ENCODE measurements around the gene IL17B. TPM values are rescaled to one million over a fixed set of nuclear protein-coding genes. Genes with fewer than 3 reads are reported as not detected.
"Not testable (repeated sequence)": the region's sequence is repeated elsewhere in the genome, so short reads cannot be mapped to it uniquely, and the experiment has no call there.

Gene IL17B
- total and polyA plus RNA-seq, 7 donors = 0.82 to 9.6 (median 4.8) TPM; not detected in 2

DNA sequence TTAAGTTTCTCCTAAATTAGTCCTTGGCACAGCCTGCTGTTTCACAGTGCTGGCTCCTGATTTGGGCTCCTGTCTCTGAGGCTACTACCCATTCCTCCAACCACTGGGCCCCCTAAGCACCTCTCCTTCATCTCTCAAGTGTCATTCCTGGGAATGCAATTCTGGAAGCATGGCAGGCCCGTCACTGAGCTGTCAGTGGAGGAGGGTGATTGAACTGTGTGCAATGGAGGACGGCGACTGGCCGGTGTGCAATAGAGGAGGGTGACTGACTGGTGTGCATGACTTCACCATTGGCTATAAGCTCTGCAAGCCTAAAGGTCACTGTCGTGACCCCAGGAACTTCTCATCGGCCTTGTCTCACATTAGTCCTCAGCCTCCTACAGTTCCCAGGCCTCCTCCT, 12.4 kb upstream of the IL17B start:
- no peaks in the 10 kb centered on the region for H3K36me3 ChIP-seq
- H3K27ac ChIP-seq = peak overlapping the region; percentile 93 to 99 (median 98)
- no peak overlapping the region for H3K4me3 ChIP-seq
- no peaks in the 10 kb centered on the region for H3K27me3 ChIP-seq
- peaks cover 0 to 66% (median 58%) of the 10 kb centered on the region in 4 donors for H3K4me1 ChIP-seq
- intact Hi-C loops (cut with DNase I) = no loop called here
- DNase-seq = peak; percentile 54
- H3K9me3 ChIP-seq = no peaks in the 10 kb centered on the region
- 89 to 90% methylated on average over 6 of the region's 6 CpGs for WGBS, 2 donors
- TF ChIP-seq POLR2AphosphoS5 (IDR thresholded peaks at IDR 0.05) (no peak), POLR2A (IDR thresholded peaks at IDR 0.05) (no peak), EP300 (IDR thresholded peaks at IDR 0.05) (no peak)
- TF ChIP-seq, protein P1, sequence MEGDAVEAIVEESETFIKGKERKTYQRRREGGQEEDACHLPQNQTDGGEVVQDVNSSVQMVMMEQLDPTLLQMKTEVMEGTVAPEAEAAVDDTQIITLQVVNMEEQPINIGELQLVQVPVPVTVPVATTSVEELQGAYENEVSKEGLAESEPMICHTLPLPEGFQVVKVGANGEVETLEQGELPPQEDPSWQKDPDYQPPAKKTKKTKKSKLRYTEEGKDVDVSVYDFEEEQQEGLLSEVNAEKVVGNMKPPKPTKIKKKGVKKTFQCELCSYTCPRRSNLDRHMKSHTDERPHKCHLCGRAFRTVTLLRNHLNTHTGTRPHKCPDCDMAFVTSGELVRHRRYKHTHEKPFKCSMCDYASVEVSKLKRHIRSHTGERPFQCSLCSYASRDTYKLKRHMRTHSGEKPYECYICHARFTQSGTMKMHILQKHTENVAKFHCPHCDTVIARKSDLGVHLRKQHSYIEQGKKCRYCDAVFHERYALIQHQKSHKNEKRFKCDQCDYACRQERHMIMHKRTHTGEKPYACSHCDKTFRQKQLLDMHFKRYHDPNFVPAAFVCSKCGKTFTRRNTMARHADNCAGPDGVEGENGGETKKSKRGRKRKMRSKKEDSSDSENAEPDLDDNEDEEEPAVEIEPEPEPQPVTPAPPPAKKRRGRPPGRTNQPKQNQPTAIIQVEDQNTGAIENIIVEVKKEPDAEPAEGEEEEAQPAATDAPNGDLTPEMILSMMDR (IDR thresholded peaks at IDR 0.05) = no peak

DNA sequence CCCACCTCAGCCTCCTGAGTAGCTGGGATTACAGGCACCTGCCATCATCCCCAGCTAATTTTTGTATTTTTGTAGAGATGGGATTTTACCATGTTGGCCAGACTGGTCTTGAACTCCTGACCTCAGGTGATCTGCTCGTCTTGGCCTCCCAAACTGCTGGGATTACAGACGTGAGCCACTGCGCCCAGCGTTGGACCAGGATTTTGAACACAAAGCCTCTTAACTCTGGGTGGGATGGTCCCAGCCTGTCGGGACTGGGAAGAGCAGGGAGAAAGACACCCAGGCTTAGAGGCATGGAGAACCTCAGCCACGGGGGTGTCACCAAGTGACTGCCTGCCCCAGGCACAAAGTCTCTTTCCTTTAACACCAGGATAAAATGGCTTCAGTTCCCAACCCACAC, 12.0 kb upstream of the IL17B start:
- intact Hi-C loops (cut with DNase I); H3K4me3 ChIP-seq; H3K27me3 ChIP-seq; H3K36me3 ChIP-seq; H3K9me3 ChIP-seq: not testable (repeated sequence)
- WGBS, 2 donors = 90% methylated on average over 6 of the region's 6 CpGs
- H3K27ac ChIP-seq = peak overlapping the region; percentile 93 to 99 (median 98)
- DNase-seq = peak; percentile 58
- peaks cover 0 to 70% (median 62%) of the 10 kb centered on the region in 4 donors for H3K4me1 ChIP-seq

DNA sequence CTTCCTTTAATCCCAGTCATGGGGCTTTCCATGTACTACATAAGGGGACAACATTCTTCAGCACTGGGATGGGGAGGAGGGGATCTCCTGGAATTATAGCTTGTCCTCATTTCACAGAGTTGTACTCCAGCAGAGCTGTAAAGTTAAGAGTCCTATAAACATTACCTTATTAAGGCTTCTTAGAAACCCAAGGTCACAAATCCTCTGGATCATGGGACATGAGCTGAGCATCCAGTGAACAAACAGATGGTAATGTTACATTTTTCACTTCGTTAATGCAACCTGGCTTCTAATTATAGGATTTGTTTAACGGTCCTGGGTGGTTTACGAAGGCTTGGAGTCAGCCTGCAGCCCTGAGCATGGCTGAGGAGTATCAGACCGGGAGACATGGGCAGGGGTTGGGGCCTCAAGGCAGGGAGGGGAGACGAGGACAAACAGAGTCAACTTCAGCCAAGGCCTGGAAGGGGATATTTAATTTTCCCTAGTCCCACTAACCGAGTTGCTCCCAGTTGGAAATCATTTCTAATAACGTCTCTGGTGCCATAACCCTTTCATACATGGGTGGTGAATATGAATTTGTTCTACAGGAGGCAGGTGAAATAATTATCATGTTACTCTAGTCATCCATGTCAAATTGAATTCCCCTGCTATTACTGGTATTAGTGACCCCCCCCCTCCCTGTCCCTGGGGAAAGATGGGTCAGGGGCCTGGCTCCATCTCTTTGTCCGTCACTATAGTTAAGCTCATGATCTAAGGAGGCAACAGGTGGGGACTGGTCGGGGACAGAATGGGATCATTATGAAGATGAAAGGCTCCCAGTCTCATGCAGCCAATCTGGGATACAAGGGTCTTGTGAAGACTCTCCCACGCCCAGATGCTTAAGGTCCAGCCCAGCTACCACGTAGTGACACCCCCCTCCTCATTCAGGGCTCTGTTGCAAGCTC, 10.7 kb upstream of the IL17B start:
- intact Hi-C loops (cut with DNase I) = loop anchor here (1.0 kb wide), 1 partner anchor 16 kb away; no protein-coding TSS in a partner anchor
- H3K36me3 ChIP-seq = no peaks in the 10 kb centered on the region
- H3K4me3 ChIP-seq = peak overlapping the region in 3 of 4 donors; percentile 4 to 24 (median 14)
- peak overlapping the region; percentile 93 to 99 (median 98) for H3K27ac ChIP-seq
- TF ChIP-seq EP300 (IDR thresholded peaks at IDR 0.05) = peak; percentile 99 to 100 (median 100)
- TF ChIP-seq, protein P1 (IDR thresholded peaks at IDR 0.05) = no peak
- TF ChIP-seq POLR2A (IDR thresholded peaks at IDR 0.05) = no peak
- TF ChIP-seq POLR2AphosphoS5 (IDR thresholded peaks at IDR 0.05) = peak; percentile 92 to 97 (median 93)
- peak; percentile 91 for DNase-seq
- no peaks in the 10 kb centered on the region for H3K27me3 ChIP-seq
- 69 to 73% methylated on average over 11 of the region's 11 CpGs for WGBS, 2 donors
- H3K4me1 ChIP-seq = peaks cover 0 to 83% (median 73%) of the 10 kb centered on the region in 4 donors
- H3K9me3 ChIP-seq = no peaks in the 10 kb centered on the region

DNA sequence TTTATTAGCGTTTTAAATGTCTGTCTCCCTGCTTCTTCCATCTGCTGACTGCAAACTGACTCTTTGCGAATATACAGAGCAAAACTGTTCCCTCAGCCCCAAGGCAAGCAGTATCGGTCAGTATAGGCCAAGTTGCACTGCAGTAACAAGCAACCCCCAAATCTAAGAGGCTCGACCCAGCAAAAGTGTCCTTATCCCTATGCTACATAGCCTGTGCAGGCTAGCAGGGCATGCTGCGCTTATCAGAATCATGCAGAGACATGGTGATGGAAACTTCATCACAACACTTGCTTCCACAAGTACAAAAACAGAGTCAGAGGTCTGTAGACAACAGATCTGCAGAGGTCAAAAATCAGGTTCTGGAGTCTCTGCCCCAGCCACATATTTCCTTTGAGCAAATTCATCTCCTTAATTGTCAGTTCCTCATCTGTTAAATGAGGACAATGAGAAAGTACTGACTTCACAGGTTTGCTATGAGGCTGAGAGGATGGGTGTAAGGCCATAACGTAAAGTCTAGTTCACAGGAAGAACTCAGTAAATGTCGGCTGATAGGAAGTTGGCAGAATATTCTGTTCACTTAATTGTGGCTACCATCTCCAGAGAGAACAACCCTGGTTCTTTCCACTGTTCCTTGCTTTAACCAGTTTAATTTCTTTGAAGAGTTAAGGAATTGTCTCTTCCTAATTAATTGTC, 9.6 kb upstream of the IL17B start:
- intact Hi-C loops (cut with DNase I) = loop anchor here (1.0 kb wide), 1 partner anchor 18 kb away; no protein-coding TSS in a partner anchor

More for the DNA sequence above, 9.6 kb upstream of the IL17B start:
- WGBS, 2 donors = 78 to 90% methylated on average over 7 of the region's 7 CpGs
- Histone ChIP-seq H3K36me3 (no peaks in the 10 kb centered on the region), H3K4me1 (peaks cover 0 to 94% (median 84%) of the 10 kb centered on the region in 4 donors), H3K9me3 (no peaks in the 10 kb centered on the region), H3K27me3 (no peaks in the 10 kb centered on the region), H3K27ac (peak overlapping the region; percentile 93 to 99 (median 98)), H3K4me3 (no peak overlapping the region)
- TF ChIP-seq, protein P1 (IDR thresholded peaks at IDR 0.05) = no peak
- no peak for TF ChIP-seq POLR2A (IDR thresholded peaks at IDR 0.05)
- peak; percentile 70 to 97 (median 90) for TF ChIP-seq EP300 (IDR thresholded peaks at IDR 0.05)
- TF ChIP-seq POLR2AphosphoS5 (IDR thresholded peaks at IDR 0.05) = peak; percentile 61 to 83 (median 62)
- DNase-seq = peak; percentile 54
